PFSK-1 (cell line): ENCODE results near the gene MAPK7.

Experiments used
- FOXP2 ChIP-seq: optimal IDR thresholded peaks from 2 replicates; pipeline ENCODE3; 2011; ENCODE audit warnings: borderline replicate concordance, control low read depth, inconsistent platforms; ENCODE audit not compliant: insufficient read depth; ENCODE audit errors: extremely low read length, extremely low read depth
- POLR2AphosphoS5 ChIP-seq: IDR thresholded peaks from 2 replicates; pipeline ENCODE4 v1.6.1; 2012; ENCODE audit warnings: low read depth, mild to moderate bottlenecking, control low read depth, low read length, moderate library complexity
- SIN3A ChIP-seq: IDR thresholded peaks from 2 replicates; pipeline ENCODE4 v1.6.1; 2012; ENCODE audit warnings: mild to moderate bottlenecking, low read length, moderate library complexity, borderline replicate concordance; ENCODE audit not compliant: insufficient read depth
- TAF1 ChIP-seq: IDR thresholded peaks from 2 replicates; pipeline ENCODE4 v1.6.1; 2012; ENCODE audit warnings: low read length, control low read depth, borderline replicate concordance; ENCODE audit not compliant: insufficient read depth
- TF ChIP-seq, protein P1 (sequence below), 2 experiments: IDR thresholded peaks; 2 replicates each; pipeline versions ENCODE4 v1.6.1 to v1.8.0; 2011 to 2012; ENCODE audit warnings: low read depth in 2 of 2, low read length in 2 of 2, control low read depth in 1 of 2, inconsistent platforms in 1 of 2, mild to moderate bottlenecking in 1 of 2, moderate library complexity in 1 of 2; ENCODE audit not compliant: insufficient read depth in 1 of 2

The MAPK7 gene

DNA sequence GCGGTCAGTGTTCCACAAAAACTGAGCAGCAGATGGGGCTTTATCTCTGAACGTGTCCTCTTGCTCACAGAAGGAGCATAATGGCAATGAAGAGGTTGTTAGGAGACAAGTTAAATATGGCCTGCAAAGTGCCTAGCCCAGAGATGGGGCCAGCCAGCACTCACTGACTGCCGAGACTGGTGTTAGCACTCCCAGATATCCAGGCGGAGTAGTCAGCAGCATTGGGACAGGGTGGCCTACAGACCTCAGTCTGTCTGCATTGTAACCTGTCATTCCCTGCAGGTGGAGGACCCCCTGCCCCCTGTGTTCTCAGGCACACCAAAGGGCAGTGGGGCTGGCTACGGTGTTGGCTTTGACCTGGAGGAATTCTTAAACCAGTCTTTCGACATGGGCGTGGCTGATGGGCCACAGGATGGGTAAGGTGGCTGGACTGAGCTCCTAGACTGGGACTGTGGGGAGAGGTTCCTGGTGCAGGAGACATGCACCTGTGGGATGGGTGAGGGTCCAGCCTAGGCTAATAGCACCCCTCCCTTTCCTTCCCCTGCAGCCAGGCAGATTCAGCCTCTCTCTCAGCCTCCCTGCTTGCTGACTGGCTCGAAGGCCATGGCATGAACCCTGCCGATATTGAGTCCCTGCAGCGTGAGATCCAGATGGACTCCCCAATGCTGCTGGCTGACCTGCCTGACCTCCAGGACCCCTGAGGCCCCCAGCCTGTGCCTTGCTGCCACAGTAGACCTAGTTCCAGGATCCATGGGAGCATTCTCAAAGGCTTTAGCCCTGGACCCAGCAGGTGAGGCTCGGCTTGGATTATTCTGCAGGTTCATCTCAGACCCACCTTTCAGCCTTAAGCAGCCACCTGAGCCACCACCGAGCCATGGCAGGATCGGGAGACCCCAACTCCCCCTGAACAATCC is 4.5 kb downstream of the MAPK7 start:
- TF ChIP-seq POLR2AphosphoS5 (no peak), FOXP2 (no peak), TAF1 (no peak), SIN3A (no peak)
- TF ChIP-seq, protein P1, sequence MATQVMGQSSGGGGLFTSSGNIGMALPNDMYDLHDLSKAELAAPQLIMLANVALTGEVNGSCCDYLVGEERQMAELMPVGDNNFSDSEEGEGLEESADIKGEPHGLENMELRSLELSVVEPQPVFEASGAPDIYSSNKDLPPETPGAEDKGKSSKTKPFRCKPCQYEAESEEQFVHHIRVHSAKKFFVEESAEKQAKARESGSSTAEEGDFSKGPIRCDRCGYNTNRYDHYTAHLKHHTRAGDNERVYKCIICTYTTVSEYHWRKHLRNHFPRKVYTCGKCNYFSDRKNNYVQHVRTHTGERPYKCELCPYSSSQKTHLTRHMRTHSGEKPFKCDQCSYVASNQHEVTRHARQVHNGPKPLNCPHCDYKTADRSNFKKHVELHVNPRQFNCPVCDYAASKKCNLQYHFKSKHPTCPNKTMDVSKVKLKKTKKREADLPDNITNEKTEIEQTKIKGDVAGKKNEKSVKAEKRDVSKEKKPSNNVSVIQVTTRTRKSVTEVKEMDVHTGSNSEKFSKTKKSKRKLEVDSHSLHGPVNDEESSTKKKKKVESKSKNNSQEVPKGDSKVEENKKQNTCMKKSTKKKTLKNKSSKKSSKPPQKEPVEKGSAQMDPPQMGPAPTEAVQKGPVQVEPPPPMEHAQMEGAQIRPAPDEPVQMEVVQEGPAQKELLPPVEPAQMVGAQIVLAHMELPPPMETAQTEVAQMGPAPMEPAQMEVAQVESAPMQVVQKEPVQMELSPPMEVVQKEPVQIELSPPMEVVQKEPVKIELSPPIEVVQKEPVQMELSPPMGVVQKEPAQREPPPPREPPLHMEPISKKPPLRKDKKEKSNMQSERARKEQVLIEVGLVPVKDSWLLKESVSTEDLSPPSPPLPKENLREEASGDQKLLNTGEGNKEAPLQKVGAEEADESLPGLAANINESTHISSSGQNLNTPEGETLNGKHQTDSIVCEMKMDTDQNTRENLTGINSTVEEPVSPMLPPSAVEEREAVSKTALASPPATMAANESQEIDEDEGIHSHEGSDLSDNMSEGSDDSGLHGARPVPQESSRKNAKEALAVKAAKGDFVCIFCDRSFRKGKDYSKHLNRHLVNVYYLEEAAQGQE (IDR thresholded peaks at IDR 0.05; ENCODE audit: insufficient read depth in 1 of 2, low read depth in 2 of 2, low read length in 2 of 2) = no peak

DNA sequence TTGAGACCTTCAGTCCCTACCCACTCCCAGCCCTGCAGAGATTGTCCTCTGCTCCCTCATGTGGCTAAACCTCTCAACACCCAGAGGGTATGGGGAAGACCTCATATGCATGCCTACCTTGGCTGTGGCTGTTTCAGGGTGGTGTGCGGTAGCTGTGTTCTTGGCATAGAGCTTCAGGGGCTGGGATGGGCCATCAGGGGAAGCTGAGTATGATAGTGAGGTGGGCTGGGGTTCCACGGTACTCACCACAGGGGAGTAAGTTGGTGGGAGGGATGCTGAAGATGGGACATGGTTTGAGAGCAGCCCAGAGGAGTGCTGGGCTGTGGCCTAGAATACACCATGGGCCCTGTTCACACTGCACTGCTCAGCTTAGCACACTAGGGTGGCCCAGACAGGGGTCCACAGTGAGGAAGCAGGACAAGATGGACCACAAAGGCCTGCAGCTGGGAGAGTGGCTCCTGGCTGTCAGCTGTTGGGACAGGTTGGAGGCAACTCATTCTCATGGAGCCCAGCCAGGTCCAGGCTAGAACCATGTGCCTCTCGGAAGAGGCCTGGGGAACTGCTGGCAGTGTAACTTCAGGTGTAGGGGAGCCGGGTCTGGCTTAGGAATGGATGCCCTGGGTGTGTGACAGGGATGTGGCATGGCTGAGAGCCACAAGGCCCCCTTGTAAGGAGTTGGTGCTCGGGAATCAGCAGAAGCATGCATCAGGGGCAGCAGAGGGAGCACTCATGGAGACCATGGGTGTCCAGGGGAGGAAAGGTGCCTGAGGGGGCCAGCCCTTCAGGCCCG is 5.6 kb downstream of the MAPK7 start:
- TF ChIP-seq SIN3A (no peak), POLR2AphosphoS5 (no peak), TAF1 (no peak), FOXP2 (no peak)
- TF ChIP-seq, protein P1 (IDR thresholded peaks at IDR 0.05; ENCODE audit: insufficient read depth in 1 of 2, low read depth in 2 of 2, low read length in 2 of 2) = no peak

DNA sequence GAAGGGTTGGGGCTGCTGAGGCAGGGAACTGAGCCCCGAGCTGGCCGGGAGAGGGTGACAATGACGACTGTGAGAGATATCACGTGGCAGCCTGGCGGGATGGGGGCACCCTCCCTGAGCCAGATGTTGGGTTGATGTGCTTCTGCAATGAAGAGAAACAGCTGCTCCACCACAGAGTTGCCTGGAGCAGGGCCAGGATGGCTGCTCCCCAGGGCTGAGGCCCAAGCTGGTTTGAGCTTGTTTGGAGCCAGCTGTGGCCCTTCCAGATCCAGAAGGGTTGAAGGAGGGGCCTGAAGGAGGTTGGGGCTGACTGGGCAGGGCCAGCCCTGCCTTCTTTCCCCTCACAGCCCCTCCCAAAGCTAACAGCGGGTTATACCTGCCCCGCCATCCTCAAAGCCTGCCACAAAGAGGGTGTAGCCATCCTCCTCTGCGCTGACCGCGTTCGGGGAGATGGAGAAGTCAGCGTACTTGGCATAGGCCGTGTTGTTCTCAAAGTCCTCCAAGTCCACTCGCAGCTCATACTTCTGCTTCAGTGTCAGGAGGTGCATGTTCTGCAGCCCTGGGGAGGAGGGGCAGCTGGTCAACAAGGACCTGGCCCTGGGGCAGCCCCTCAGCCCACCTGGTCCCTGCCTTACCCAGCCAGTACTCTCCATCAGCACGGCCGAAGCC is 6.6 kb downstream of the MAPK7 start:
- TF ChIP-seq, protein P1 (IDR thresholded peaks at IDR 0.05; ENCODE audit: insufficient read depth in 1 of 2, low read depth in 2 of 2, low read length in 2 of 2) = no peak
- TF ChIP-seq SIN3A (no peak), FOXP2 (no peak), TAF1 (no peak), POLR2AphosphoS5 (no peak)

DNA sequence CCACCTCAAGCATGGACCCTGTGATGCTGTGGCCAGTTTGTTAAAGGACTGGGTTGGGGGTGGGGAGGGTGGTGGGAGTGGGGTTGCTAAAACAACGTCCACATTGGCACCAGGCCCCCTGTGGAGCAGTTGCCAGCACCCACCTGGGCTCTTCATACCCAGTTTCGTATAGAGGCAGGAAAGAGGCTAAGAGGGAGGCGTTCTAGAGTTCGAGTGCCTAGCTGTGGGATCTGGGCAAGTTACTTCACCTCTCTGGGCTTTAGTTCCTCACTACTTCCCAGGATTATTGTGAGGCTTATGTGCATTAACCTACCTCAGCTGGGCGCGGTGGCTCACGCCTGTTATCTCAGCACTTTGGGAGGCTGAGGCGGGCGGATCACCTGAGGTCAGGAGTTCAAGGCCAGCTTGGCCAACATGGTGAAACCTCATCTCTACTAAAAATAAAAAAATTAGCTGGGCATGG is 7.3 kb downstream of the MAPK7 start:
- no peak for TF ChIP-seq TAF1
- no peak for TF ChIP-seq FOXP2
- TF ChIP-seq, protein P1 (IDR thresholded peaks at IDR 0.05; ENCODE audit: insufficient read depth in 1 of 2, low read depth in 2 of 2, low read length in 2 of 2) = no peak
- no peak for TF ChIP-seq SIN3A
- TF ChIP-seq POLR2AphosphoS5 = no peak
